GM23338 (cell line): ENCODE measurements around the gene PDE4D.

ENCODE experiments used
- CREB1 ChIP-seq: fragments of 250-450 bp; sonication (Bioruptor Pico); IDR thresholded peaks from 2 replicates; pipeline ENCODE4 v1.5.0; 2020; ENCODE audit warnings: low read depth, mild to moderate bottlenecking, moderate library complexity
- EZH2 ChIP-seq: fragments of 200-600 bp; sonication (generic); IDR thresholded peaks from one replicate; pipeline ENCODE4 v1.8.0; 2017; ENCODE audit warnings: antibody characterized with exemption, mild to moderate bottlenecking, low read depth; ENCODE audit not compliant: unreplicated experiment
- POLR2AphosphoS5 ChIP-seq: IDR thresholded peaks from 2 replicates; pipeline ENCODE4 v1.6.1; 2016; ENCODE audit warnings: antibody characterized with exemption, low read depth
- TF ChIP-seq, protein P1 (sequence below), 2 experiments: fragments of 200-600 bp in 1 of 2; sonication (generic) in 1 of 2; conservative IDR thresholded peaks; 2 replicates each; pipeline versions ENCODE4 v1.5.1 to v1.6.1; 2016 to 2017; ENCODE audit warnings: antibody characterized with exemption in 2 of 2, low read depth in 2 of 2, mild to moderate bottlenecking in 2 of 2, moderate library complexity in 1 of 2

DNA sequence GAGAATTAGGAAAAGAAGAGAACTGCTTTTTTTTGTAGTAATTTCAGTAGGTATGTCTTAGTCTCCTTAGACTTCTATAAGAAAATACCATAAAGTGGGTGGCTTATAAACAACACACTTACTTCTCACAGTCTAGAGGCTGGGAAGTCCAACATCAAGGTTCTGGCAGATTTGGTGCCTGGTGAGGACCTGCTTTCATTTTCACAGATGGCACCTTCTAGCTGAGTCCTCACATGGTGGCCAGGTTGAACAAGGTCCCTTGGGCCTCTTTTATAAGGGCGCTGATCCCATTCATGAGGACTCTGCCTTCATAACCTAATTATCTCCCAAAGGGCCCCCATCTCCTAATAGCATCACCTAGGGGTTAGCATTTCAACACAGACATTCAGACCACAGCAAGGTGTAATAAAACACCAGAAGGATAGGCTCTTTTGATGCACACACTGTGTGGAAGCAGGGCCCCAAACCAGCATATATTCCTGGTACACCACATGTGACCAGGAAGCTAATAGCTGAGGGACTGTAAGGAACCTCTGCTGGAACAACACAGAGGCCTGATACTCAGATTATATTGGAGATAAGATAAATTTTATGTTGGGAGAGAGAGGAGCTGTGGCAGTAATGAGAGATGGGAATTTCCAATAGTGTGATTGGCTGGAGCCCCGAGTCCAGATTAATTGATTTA, 925.8 kb downstream of the PDE4D start:
- TF ChIP-seq, protein P1, sequence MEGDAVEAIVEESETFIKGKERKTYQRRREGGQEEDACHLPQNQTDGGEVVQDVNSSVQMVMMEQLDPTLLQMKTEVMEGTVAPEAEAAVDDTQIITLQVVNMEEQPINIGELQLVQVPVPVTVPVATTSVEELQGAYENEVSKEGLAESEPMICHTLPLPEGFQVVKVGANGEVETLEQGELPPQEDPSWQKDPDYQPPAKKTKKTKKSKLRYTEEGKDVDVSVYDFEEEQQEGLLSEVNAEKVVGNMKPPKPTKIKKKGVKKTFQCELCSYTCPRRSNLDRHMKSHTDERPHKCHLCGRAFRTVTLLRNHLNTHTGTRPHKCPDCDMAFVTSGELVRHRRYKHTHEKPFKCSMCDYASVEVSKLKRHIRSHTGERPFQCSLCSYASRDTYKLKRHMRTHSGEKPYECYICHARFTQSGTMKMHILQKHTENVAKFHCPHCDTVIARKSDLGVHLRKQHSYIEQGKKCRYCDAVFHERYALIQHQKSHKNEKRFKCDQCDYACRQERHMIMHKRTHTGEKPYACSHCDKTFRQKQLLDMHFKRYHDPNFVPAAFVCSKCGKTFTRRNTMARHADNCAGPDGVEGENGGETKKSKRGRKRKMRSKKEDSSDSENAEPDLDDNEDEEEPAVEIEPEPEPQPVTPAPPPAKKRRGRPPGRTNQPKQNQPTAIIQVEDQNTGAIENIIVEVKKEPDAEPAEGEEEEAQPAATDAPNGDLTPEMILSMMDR (conservative IDR thresholded peaks at IDR 0.05; ENCODE audit: low read depth in 2 of 2), result no peak
- TF ChIP-seq EZH2 (no peak), POLR2AphosphoS5 (no peak), CREB1 (CRISPR knock-in tag) (no peak)
